Stimulated activated CD4-positive, alpha-beta T cell treated with anti-CD3 and anti-CD28 coated beads, Interleukin-1b, Interleukin-23, amount 100 ng/mL, for 4 hours (primary cell): ENCODE measurements around the gene SHISA6.
"Not testable (repeated sequence)": the region's sequence is repeated elsewhere in the genome, so short reads cannot be mapped to it uniquely, and the experiment has no call there.

Experiments used
- DNase-seq, 2 donors: peaks; one replicate each; pipeline ENCODE4 v3.0.0-alpha.2; 2020; ENCODE audit warnings: low read depth in 2 of 2

Gene SHISA6

DNA sequence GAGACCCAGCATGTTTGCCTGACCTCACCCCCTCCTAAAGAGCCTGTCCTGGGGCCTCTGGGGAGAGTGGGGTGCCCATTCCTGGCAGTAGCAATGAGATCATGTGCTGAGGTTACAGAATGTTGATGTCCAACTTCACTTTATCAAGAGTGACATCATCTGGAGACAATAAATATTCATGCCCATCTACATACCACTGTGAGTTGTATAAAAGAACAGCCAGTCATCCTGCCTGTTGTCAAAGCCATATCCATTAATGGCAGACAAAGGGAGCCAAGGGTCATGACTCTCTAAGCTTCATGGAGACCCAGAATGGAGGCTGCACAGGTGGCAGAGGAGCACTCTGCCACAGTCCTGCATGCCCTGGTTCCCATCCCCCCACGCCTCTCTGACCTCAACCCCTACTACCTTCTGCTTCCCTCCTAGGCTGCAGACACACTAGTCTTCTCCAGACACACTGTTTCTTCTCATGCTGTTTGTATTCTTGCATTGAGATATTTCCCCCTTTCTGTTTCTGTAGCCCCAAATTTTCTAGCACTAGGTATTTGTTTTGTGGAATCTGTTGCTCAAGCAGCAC, 27.1 kb downstream of the SHISA6 start:
- DNase-seq = no peak

DNA sequence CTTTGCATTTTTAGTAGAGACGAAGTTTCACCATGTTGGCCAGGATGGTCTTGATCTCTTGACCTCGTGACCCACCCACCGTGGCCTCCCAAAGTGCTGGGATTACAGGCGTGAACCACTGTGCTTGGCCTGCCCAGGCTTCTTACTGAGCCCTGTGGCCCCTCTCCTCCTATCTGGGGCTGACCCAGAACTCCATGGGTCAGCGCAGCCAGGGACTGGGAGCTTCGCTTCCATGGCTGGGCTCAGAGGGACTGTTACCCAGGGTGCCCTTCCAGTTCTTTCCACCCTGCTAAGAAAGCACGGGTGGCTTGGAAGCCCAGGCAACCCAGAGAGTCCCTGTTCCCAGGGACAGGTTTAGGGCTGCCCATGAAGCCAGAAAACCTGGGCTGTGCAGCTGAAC, 28.2 kb downstream of the SHISA6 start:
- no peak for DNase-seq

DNA sequence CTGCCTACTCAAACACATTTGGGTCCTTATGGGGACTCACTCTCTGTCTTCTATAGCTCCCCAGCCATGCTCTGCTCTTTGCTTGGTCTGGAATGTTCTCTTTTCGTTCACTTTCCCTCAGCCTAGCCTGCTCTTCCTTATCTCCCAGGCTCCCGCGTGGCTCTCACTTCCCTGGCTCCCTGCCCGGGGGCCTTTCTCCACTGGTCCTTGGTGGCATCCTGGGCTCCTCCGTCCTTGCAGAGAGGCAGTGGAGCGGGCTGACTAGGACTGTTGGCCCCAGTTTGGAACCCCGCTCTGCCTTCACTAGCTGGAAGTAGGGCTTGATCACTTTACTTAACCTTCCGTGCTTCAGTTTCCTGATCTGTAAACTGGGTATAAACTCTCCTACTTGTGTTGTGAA, 31.2 kb downstream of the SHISA6 start:
- no peak for DNase-seq

GRCh38 chr17:11273596-11273995, 32.6 kb downstream of the SHISA6 start:
- no peak for DNase-seq

- no peak for DNase-seq
Measured at GRCh38 chr17:11274106-11274505, 33.1 kb downstream of the SHISA6 start.

DNA sequence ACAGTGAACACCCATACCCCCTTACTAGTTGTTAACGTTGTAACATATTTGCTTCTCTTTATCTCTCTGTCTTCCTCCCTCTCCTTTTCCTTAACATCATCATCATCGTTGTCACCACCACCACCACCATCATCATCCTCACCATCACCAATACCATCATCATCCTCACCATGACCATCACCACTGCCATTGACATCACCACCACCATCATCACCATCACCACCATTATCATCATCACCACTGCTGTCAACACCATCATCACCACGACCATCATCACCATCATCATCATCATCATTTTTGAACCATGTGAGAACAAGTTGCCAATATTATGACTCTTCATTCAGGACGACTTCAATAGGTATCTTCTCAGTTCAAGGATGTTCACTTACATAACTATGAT, 35.5 kb downstream of the SHISA6 start:
- no peak for DNase-seq

GRCh38 chr17:11278186-11278991, 37.4 kb downstream of the SHISA6 start:
- DNase-seq = no peak

DNA sequence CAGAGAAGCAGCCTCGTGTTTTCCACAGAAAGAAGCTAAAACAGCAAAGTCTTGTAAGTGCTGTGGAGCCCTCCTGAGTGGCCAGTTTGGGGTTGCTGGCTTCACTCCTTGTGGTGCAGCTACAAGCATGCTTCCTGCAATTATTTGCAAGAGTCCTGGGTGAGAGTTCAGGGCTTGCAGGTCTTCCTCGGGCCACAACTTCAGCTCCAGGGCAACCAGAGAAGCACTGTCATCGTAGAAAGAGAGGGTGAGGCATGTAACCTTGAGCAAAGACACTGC, 37.9 kb downstream of the SHISA6 start:
- DNase-seq = no peak

- no peak for DNase-seq
Measured at GRCh38 chr17:11279776-11280344, 38.8 kb downstream of the SHISA6 start.

DNA sequence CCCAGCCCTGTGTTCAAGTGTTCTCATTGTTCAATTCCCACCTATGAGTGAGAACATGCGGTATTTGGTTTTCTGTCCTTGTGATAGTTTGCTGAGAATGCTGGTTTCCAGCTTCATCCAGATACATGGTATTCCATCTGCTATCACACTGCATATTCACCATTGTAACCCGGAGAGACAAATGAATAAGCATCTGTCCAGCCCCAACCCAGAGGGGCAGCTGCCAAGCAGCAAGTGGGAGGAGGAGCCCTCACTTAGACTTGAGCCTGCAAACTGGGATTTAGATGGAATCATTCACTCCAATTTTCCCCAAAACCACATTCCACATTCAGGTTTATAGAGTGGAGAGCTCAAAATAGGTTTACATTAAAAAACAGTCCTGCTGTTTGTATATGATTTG, 41.6 kb downstream of the SHISA6 start:
- DNase-seq = no peak

GRCh38 chr17:11284811-11285210, 43.8 kb downstream of the SHISA6 start:
- no peak for DNase-seq

DNA sequence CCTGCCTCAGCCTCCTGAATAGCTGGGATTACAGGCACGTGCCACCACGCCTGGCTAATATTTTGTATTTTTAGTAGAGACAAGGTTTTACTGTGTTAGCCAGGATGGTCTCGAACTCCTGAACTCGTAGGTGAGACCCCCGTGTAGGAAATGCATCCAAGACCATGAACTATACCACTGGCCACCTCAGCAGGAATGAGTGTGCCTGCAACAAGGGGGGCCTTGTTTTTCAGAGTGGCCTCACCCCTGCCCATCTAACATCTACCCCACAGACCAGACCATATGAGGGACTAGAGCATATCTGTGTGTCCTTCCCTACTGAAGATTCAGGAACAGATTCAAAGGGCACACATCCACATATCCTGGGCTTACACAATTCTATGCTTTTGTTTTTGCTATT, 44.9 kb downstream of the SHISA6 start:
- no peak for DNase-seq

GRCh38 chr17:11287791-11288190, 46.8 kb downstream of the SHISA6 start:
- no peak for DNase-seq

- DNase-seq = no peak
Measured at GRCh38 chr17:11290814-11291213, 49.8 kb downstream of the SHISA6 start.

GRCh38 chr17:11292491-11292890, 51.5 kb downstream of the SHISA6 start:
- DNase-seq = no peak

- no peak for DNase-seq
Measured at GRCh38 chr17:11293480-11293879, 52.5 kb downstream of the SHISA6 start.

GRCh38 chr17:11294826-11295225, 53.8 kb downstream of the SHISA6 start:
- no peak for DNase-seq

DNA sequence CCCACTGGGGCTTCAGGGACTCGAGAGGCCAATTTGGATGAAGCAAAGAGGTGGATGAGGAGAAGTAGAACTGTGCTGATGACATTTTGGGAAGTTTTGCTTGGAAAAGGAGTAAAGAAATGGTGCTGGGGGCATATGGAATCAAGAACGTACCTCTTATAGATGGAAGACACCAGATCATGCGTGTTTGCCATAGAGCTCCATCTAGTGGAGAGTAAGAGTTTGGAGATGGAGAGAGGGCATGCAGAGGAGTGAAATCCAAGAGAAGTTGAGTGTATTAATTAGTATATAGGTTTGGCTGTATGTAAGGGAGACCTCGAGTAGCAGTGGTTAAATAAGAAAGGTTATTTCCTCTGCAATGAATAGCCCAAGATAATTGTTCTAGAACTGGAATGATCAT, 56.0 kb downstream of the SHISA6 start:
- no peak for DNase-seq

GRCh38 chr17:11298401-11298800, 57.4 kb downstream of the SHISA6 start:
- DNase-seq = no peak

- no peak for DNase-seq
Measured at GRCh38 chr17:11300201-11300600, 59.2 kb downstream of the SHISA6 start.

DNA sequence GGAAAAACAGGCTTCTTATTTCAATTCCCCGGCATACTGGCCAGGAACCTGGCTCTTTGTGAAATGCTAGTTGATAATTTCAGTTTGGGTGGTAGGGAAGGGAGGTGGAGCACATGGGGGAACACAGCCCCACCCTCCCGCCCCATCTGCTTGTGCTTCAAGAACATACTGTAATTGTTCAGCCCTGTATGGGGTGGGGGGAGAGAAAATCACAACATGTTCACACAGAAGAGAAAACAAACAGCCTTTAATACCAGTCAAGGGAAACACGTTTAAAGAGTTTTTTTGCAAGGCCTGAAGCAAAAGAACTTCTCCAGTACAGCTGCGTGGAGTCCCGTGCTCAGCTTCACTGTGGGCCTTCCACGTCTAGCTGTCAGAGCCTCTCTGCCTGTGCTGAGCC, 59.7 kb downstream of the SHISA6 start:
- no peak for DNase-seq

DNA sequence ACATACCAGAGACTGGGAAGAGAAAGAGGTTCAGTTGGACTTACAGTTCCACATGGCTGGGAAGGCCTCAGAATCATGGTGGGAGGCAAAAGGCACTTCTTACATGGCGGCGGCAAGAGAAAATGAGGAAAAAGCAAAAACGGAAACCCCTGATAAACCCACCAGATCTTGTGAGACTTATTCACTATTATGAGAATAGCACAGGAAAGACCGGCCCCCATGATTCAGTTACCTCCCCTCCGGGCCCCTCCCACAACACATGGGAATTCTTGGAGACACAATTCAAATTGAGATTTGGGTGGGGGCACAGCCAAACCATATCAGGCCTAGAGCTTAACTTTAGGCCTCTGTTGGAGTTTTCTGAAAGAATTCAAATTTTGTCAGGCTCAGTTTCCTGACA, 60.9 kb downstream of the SHISA6 start:
- not testable (repeated sequence) for DNase-seq

- no peak for DNase-seq
Measured at GRCh38 chr17:11302401-11303186, 61.6 kb downstream of the SHISA6 start.
